ENCODE results near the gene GID4. TPM values are rescaled to one million over a fixed set of nuclear protein-coding genes. Genes with fewer than 3 reads are reported as not detected.
A peak's percentile ranks its signal among the peaks of the same experiment; 100 is the strongest.

The GID4 gene
- total and polyA plus RNA-seq, 2 of the 13 experiments (the other 11 are each of a cell fraction or from before 2014, with no cell fraction given), result 4.3 to 6.1 TPM

DNA sequence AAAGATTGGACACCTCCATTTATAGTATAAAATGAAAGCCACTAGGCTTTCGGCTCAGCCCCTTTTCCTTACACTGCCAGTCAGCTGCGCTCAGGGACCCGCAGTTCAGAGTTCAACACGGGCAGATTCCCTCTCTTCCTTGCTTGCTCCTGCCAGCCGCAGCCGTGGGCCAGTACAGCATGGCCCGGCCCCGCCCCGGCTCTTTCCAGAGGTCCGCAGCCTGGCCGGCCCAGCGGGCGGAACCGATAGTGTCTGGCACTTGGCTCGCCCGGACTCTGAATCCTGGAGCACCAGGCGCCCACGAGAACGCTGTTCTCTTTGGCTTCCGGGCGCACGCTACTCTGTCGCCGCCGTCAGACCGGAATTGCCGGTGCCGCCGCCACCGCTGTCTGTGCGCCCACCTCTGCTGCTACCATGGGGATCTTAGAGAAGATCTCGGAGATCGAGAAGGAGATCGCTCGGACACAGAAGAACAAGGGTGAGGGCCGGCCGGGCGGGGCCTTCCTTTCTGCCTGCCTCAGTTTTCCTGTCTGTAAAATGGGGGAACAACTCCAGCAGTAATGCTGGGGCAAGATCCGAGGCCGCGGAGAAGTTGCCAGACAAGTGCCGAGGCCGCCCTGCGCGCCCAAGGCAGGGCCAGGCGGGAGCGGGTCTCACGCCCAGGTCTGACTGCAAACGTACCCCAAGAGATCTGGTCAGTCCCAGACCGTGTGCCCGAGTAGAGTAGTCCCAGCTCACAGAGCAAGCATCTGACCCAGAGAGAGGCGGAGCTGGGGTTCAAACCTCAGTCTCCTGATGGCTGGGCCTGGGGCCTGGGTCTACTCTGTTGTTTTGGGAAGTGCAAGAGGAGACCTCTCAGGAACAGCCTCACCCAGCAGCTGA, 48.6 kb downstream of the GID4 start, which contains the start of gene DRG2 (continued):
- TF ChIP-seq PRPF4 (IDR thresholded peaks at IDR 0.05; ENCODE audit: low read depth, low read length, poor library complexity, severe bottlenecking), result no peak
- peak; percentile 73; the same call in 1 of the 2 replicates for TF ChIP-seq ZNF879 (CRISPR knock-in tag; IDR thresholded peaks at IDR 0.05)
- TF ChIP-seq CEBPG (CRISPR knock-in tag; IDR thresholded peaks at IDR 0.05), result peak; percentile 65
- peak; percentile 75 for TF ChIP-seq POLR2AphosphoS5 (IDR thresholded peaks at IDR 0.05; ENCODE audit: low read depth, low read length)
- no peak for TF ChIP-seq ZNF773 (CRISPR knock-in tag; IDR thresholded peaks at IDR 0.05; ENCODE audit: borderline replicate concordance)
- no peak for TF ChIP-seq ZNF660 (CRISPR knock-in tag; IDR thresholded peaks at IDR 0.05; ENCODE audit: borderline replicate concordance, low read depth)
- TF ChIP-seq, protein P1, sequence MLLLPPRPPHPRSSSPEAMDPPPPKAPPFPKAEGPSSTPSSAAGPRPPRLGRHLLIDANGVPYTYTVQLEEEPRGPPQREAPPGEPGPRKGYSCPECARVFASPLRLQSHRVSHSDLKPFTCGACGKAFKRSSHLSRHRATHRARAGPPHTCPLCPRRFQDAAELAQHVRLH (CRISPR knock-in tag; IDR thresholded peaks at IDR 0.05; ENCODE audit: borderline replicate concordance, low read depth), result peak; percentile 96
- TF ChIP-seq ZNF850 (CRISPR knock-in tag; conservative IDR thresholded peaks at IDR 0.05), result no peak
- TF ChIP-seq KAT7 (CRISPR knock-in tag; IDR thresholded peaks at IDR 0.05; ENCODE audit: borderline replicate concordance), result 0 out of 2 replicates have a peak, but pooled peaks have one; percentile 88
- TF ChIP-seq ZNF501 (CRISPR knock-in tag; IDR thresholded peaks at IDR 0.05), result peak; percentile 94
- peak; percentile 99 for TF ChIP-seq REPIN1 (CRISPR knock-in tag; IDR thresholded peaks at IDR 0.05; ENCODE audit: borderline replicate concordance, low read depth)
- TF ChIP-seq, protein P2, sequence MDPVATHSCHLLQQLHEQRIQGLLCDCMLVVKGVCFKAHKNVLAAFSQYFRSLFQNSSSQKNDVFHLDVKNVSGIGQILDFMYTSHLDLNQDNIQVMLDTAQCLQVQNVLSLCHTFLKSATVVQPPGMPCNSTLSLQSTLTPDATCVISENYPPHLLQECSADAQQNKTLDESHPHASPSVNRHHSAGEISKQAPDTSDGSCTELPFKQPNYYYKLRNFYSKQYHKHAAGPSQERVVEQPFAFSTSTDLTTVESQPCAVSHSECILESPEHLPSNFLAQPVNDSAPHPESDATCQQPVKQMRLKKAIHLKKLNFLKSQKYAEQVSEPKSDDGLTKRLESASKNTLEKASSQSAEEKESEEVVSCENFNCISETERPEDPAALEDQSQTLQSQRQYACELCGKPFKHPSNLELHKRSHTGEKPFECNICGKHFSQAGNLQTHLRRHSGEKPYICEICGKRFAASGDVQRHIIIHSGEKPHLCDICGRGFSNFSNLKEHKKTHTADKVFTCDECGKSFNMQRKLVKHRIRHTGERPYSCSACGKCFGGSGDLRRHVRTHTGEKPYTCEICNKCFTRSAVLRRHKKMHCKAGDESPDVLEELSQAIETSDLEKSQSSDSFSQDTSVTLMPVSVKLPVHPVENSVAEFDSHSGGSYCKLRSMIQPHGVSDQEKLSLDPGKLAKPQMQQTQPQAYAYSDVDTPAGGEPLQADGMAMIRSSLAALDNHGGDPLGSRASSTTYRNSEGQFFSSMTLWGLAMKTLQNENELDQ (CRISPR knock-in tag; IDR thresholded peaks at IDR 0.05; ENCODE audit: borderline replicate concordance), result no peak
- TF ChIP-seq, protein P3, sequence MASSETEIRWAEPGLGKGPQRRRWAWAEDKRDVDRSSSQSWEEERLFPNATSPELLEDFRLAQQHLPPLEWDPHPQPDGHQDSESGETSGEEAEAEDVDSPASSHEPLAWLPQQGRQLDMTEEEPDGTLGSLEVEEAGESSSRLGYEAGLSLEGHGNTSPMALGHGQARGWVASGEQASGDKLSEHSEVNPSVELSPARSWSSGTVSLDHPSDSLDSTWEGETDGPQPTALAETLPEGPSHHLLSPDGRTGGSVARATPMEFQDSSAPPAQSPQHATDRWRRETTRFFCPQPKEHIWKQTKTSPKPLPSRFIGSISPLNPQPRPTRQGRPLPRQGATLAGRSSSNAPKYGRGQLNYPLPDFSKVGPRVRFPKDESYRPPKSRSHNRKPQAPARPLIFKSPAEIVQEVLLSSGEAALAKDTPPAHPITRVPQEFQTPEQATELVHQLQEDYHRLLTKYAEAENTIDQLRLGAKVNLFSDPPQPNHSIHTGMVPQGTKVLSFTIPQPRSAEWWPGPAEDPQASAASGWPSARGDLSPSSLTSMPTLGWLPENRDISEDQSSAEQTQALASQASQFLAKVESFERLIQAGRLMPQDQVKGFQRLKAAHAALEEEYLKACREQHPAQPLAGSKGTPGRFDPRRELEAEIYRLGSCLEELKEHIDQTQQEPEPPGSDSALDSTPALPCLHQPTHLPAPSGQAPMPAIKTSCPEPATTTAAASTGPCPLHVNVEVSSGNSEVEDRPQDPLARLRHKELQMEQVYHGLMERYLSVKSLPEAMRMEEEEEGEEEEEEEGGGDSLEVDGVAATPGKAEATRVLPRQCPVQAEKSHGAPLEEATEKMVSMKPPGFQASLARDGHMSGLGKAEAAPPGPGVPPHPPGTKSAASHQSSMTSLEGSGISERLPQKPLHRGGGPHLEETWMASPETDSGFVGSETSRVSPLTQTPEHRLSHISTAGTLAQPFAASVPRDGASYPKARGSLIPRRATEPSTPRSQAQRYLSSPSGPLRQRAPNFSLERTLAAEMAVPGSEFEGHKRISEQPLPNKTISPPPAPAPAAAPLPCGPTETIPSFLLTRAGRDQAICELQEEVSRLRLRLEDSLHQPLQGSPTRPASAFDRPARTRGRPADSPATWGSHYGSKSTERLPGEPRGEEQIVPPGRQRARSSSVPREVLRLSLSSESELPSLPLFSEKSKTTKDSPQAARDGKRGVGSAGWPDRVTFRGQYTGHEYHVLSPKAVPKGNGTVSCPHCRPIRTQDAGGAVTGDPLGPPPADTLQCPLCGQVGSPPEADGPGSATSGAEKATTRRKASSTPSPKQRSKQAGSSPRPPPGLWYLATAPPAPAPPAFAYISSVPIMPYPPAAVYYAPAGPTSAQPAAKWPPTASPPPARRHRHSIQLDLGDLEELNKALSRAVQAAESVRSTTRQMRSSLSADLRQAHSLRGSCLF (CRISPR knock-in tag; IDR thresholded peaks at IDR 0.05; ENCODE audit: borderline replicate concordance), result no peak
- TF ChIP-seq, protein P4, sequence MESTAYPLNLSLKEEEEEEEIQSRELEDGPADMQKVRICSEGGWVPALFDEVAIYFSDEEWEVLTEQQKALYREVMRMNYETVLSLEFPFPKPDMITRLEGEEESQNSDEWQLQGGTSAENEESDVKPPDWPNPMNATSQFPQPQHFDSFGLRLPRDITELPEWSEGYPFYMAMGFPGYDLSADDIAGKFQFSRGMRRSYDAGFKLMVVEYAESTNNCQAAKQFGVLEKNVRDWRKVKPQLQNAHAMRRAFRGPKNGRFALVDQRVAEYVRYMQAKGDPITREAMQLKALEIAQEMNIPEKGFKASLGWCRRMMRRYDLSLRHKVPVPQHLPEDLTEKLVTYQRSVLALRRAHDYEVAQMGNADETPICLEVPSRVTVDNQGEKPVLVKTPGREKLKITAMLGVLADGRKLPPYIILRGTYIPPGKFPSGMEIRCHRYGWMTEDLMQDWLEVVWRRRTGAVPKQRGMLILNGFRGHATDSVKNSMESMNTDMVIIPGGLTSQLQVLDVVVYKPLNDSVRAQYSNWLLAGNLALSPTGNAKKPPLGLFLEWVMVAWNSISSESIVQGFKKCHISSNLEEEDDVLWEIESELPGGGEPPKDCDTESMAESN (CRISPR knock-in tag; conservative IDR thresholded peaks at IDR 0.05), result peak; percentile 95
- TF ChIP-seq, protein P5, sequence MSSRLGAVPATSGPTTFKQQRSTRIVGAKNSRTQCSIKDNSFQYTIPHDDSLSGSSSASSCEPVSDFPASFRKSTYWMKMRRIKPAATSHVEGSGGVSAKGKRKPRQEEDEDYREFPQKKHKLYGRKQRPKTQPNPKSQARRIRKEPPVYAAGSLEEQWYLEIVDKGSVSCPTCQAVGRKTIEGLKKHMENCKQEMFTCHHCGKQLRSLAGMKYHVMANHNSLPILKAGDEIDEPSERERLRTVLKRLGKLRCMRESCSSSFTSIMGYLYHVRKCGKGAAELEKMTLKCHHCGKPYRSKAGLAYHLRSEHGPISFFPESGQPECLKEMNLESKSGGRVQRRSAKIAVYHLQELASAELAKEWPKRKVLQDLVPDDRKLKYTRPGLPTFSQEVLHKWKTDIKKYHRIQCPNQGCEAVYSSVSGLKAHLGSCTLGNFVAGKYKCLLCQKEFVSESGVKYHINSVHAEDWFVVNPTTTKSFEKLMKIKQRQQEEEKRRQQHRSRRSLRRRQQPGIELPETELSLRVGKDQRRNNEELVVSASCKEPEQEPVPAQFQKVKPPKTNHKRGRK (CRISPR knock-in tag; IDR thresholded peaks at IDR 0.05), result no peak
- no peak for TF ChIP-seq ZNF562 (CRISPR knock-in tag; IDR thresholded peaks at IDR 0.05; ENCODE audit: borderline replicate concordance)
- no peak for TF ChIP-seq ZNF382 (CRISPR knock-in tag; IDR thresholded peaks at IDR 0.05; ENCODE audit: borderline replicate concordance)

All from HepG2 (cell line).